ENCODE measurements around the gene ZMYND8. TPM values are rescaled to one million over a fixed set of nuclear protein-coding genes. Genes with fewer than 3 reads are reported as not detected.

Gene ZMYND8
- total RNA-seq, 1 experiment from 2014 or later: 29.0 TPM

- POLR2A ChIA-PET: interaction anchor here (0.7 to 3.7 kb wide), 5 partner anchors 9 to 30 kb away, joined by 3 to 17 read pairs (median 4); partner anchors contain the start of gene ZMYND8
- no peaks in the 10 kb centered on the region for H3K9me2 ChIP-seq (ENCODE audit: insufficient read depth)
- peak overlapping the region; percentile 70 for H3K27ac ChIP-seq (ENCODE audit: low read depth, low read length)
- H3K27me3 ChIP-seq (ENCODE audit: insufficient read depth, low read length): no peaks in the 10 kb centered on the region
- H3K79me2 ChIP-seq (ENCODE audit: insufficient read depth, low read length): peaks cover 73% of the 10 kb centered on the region
- peak overlapping the region; percentile 57 for H3K9ac ChIP-seq (ENCODE audit: low read length)
- ATAC-seq (peak; percentile 86), DNase-seq (ENCODE audit: low read depth, low spot score) (peak; percentile 76)
- CTCF ChIA-PET: interaction anchor here (1.0 to 1.1 kb wide), 2 partner anchors 58 to 135 kb away, joined by 3 read pairs; no protein-coding TSS in a partner anchor
- H2AFZ ChIP-seq (ENCODE audit: low read depth, low read length, poor library complexity, severe bottlenecking): no peak overlapping the region
- RAD21 ChIA-PET (ENCODE audit: low non-redundant PET in 1 of 2, low total read pairs in 2 of 2, uncharacterized antibody in 2 of 2, unreplicated experiment in 2 of 2): interaction anchor here (1.0 to 1.2 kb wide), 3 partner anchors 14 to 58 kb away, joined by 3 to 4 read pairs (median 3); no protein-coding TSS in a partner anchor
- H3K4me3 ChIP-seq (replicated peaks in 1 of 2; ENCODE audit: low read depth in 1 of 2, low read length in 2 of 2): peak overlapping the region in 1 of 2 experiments; percentile 32; a peak in 2 of 4 replicates
- H3K4me2 ChIP-seq (ENCODE audit: low read length): peak overlapping the region; percentile 73
- H3K9me3 ChIP-seq (ENCODE audit: control insufficient read depth in 1 of 2, insufficient read depth in 1 of 2, low read depth in 1 of 2, low read length in 2 of 2): no peaks in the 10 kb centered on the region
- BruUV-seq (replicated peaks): no TSS peak
- peaks cover 84 to 91% of the 10 kb centered on the region in 2 experiments for H3K4me1 ChIP-seq (ENCODE audit: control insufficient read depth in 1 of 2, insufficient read depth in 2 of 2, low read length in 2 of 2)
- no peaks in the 10 kb centered on the region for H3K36me3 ChIP-seq (ENCODE audit: control insufficient read depth in 1 of 2, insufficient read depth in 2 of 2, low read length in 2 of 2)
- intact Hi-C loops (cut with micrococcal nuclease): no loop called here
- no peaks in the 10 kb centered on the region for H4K20me1 ChIP-seq (ENCODE audit: insufficient read depth)
- TF ChIP-seq ZNF274 (IDR thresholded peaks at IDR 0.05; ENCODE audit: low read depth, low read length) (no peak), POLR2AphosphoS5 (IDR thresholded peaks at IDR 0.05; ENCODE audit: low read depth, low read length) (peak; percentile 65; the same call in 1 of the 2 replicates), CEBPB (IDR thresholded peaks at IDR 0.05; ENCODE audit: low read depth) (0 out of 2 replicates have a peak, but pooled peaks have one; percentile 37), ZBTB33 (IDR thresholded peaks at IDR 0.05; ENCODE audit: extremely low read depth, insufficient replicate concordance, low read length) (no peak), SIN3A (IDR thresholded peaks at IDR 0.05; ENCODE audit: low read depth) (peak; percentile 61; the same call in 1 of the 2 replicates), FOSL1 (IDR thresholded peaks at IDR 0.05; ENCODE audit: low read depth) (peak; percentile 95), ATF3 (IDR thresholded peaks at IDR 0.05) (no peak), POLR2A (IDR thresholded peaks at IDR 0.05; ENCODE audit: borderline replicate concordance, extremely low read depth, insufficient read depth, insufficient read length) (no peak), ZFX (IDR thresholded peaks at IDR 0.05) (no peak), EGR1 (IDR thresholded peaks at IDR 0.05; ENCODE audit: low read depth) (no peak), EZH2 (IDR thresholded peaks at IDR 0.05) (no peak), CBX3 (IDR thresholded peaks at IDR 0.05; ENCODE audit: low read depth) (peak; percentile 87), JUND (IDR thresholded peaks at IDR 0.05) (peak; percentile 95), EZH2phosphoT487 (IDR thresholded peaks at IDR 0.05; ENCODE audit: borderline replicate concordance) (no peak), TCF7L2 (IDR thresholded peaks at IDR 0.05; ENCODE audit: borderline replicate concordance, extremely low read depth, insufficient read depth, insufficient read length) (peak; percentile 70)
- TF ChIP-seq, protein P1, sequence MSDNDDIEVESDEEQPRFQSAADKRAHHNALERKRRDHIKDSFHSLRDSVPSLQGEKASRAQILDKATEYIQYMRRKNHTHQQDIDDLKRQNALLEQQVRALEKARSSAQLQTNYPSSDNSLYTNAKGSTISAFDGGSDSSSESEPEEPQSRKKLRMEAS (IDR thresholded peaks at IDR 0.05): peak; percentile 78
- TF ChIP-seq, protein P2, sequence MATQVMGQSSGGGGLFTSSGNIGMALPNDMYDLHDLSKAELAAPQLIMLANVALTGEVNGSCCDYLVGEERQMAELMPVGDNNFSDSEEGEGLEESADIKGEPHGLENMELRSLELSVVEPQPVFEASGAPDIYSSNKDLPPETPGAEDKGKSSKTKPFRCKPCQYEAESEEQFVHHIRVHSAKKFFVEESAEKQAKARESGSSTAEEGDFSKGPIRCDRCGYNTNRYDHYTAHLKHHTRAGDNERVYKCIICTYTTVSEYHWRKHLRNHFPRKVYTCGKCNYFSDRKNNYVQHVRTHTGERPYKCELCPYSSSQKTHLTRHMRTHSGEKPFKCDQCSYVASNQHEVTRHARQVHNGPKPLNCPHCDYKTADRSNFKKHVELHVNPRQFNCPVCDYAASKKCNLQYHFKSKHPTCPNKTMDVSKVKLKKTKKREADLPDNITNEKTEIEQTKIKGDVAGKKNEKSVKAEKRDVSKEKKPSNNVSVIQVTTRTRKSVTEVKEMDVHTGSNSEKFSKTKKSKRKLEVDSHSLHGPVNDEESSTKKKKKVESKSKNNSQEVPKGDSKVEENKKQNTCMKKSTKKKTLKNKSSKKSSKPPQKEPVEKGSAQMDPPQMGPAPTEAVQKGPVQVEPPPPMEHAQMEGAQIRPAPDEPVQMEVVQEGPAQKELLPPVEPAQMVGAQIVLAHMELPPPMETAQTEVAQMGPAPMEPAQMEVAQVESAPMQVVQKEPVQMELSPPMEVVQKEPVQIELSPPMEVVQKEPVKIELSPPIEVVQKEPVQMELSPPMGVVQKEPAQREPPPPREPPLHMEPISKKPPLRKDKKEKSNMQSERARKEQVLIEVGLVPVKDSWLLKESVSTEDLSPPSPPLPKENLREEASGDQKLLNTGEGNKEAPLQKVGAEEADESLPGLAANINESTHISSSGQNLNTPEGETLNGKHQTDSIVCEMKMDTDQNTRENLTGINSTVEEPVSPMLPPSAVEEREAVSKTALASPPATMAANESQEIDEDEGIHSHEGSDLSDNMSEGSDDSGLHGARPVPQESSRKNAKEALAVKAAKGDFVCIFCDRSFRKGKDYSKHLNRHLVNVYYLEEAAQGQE (IDR thresholded peaks at IDR 0.05; ENCODE audit: low read depth): no peak
- TF ChIP-seq, protein P3, sequence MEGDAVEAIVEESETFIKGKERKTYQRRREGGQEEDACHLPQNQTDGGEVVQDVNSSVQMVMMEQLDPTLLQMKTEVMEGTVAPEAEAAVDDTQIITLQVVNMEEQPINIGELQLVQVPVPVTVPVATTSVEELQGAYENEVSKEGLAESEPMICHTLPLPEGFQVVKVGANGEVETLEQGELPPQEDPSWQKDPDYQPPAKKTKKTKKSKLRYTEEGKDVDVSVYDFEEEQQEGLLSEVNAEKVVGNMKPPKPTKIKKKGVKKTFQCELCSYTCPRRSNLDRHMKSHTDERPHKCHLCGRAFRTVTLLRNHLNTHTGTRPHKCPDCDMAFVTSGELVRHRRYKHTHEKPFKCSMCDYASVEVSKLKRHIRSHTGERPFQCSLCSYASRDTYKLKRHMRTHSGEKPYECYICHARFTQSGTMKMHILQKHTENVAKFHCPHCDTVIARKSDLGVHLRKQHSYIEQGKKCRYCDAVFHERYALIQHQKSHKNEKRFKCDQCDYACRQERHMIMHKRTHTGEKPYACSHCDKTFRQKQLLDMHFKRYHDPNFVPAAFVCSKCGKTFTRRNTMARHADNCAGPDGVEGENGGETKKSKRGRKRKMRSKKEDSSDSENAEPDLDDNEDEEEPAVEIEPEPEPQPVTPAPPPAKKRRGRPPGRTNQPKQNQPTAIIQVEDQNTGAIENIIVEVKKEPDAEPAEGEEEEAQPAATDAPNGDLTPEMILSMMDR (IDR thresholded peaks at IDR 0.05 in 2 of 3, conservative IDR thresholded peaks at IDR 0.05 in 1 of 3; ENCODE audit: borderline replicate concordance in 1 of 3, insufficient read depth in 1 of 3, low read depth in 2 of 3, low read length in 2 of 3): no peak
Observed at GRCh38 chr20:47330933-47331708, 25.4 kb downstream of the ZMYND8 start.

All from HCT116 (cell line).